SK-N-MC (cell line): ENCODE measurements around the gene NEURL1.

Experiments used
- DNase-seq: peaks from one replicate; pipeline ENCODE4 v3.0.0-alpha.2; 2011; ENCODE audit warnings: low read depth, low spot score
- H3K27ac ChIP-seq: fragments of 200-600 bp; sonication (generic); 2 replicates; pipeline ENCODE4 v1.5.1; 2016; ENCODE audit warnings: mixed run types
- H3K36me3 ChIP-seq: fragments of 200-600 bp; sonication (generic); 2 replicates; pipeline ENCODE4 v1.6.1; 2017; ENCODE audit warnings: antibody characterized with exemption, low read length, mixed read lengths; ENCODE audit not compliant: insufficient read depth
- H3K4me3 ChIP-seq: fragments of 200-600 bp; sonication (generic); 2 replicates; pipeline ENCODE4 v1.5.1; 2016
- H3K9ac ChIP-seq: fragments of 200-600 bp; sonication (generic); 2 replicates; pipeline ENCODE4 v1.8.0; 2017; ENCODE audit warnings: mixed run types, mixed read lengths; ENCODE audit not compliant: insufficient read length
- H3K9me3 ChIP-seq: fragments of 200-600 bp; sonication (generic); 2 replicates; pipeline ENCODE4 v1.6.1; 2017; ENCODE audit warnings: low read depth, mild to moderate bottlenecking, antibody characterized with exemption, low read length, moderate library complexity, mixed read lengths
- EZH2 ChIP-seq: fragments of 200-600 bp; sonication (generic); IDR thresholded peaks from one replicate; pipeline ENCODE4 v1.6.1; 2017; ENCODE audit warnings: antibody characterized with exemption
- FOXP2 ChIP-seq: optimal IDR thresholded peaks from 2 replicates; pipeline ENCODE3; 2011; ENCODE audit warnings: mild to moderate bottlenecking, moderate library complexity; ENCODE audit not compliant: insufficient read depth; ENCODE audit errors: extremely low read length, control extremely low read depth
- POLR2AphosphoS5 ChIP-seq: IDR thresholded peaks from 2 replicates; pipeline ENCODE4 v1.6.1; 2012; ENCODE audit warnings: mild to moderate bottlenecking, low read depth, low read length, borderline replicate concordance

The NEURL1 gene

DNA sequence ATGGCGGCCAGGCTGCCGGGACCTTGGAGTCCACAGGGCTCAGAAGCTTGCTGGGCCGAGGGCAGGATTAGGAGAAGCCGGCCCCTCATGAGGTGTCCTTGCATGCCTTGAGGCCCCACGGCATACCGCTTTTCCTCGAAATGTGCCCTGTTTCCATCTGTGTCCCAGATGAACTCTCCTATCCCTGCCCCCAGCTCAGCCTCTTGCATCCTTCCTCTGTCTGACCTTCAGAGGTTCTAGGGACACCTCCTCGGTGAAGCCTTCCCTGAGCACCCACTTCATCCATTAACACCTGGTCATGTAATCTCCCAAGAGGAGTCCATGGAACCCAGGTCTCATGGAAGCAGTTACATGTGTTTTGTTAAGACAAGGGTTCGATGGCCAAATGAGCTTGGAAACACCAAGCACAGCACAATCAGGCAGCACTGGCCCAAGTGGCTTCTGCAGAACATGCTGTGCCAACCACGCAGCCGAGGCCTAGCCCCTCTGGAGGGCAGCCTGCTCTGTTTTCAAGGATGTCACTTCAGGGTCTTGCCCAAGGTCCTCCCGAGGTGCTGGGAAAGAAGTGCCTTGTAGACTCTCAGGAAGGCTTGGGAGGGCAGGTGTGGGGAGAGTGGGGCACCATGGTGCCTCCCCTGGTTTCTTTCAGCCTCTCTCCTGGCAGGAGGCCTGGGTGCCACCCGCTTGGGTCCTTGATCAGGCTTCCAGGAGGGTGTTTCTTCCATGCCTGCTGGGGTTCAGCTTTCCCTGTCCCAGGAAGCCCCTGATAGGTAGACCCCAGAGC, 124.3 kb downstream of the NEURL1 start:
- H3K27ac ChIP-seq, result no peak overlapping the region
- H3K36me3 ChIP-seq, result no peaks in the 10 kb centered on the region; the same call in 1 of the 2 replicates
- TF ChIP-seq POLR2AphosphoS5 (no peak), EZH2 (no peak), FOXP2 (no peak)

GRCh38 chr10:103618575-103619423, 125.3 kb downstream of the NEURL1 start:
- no peak overlapping the region for H3K4me3 ChIP-seq
- H3K36me3 ChIP-seq, result no peaks in the 10 kb centered on the region; the same call in 1 of the 2 replicates
- no peak overlapping the region for H3K27ac ChIP-seq
- no peak overlapping the region for H3K9ac ChIP-seq
- no peaks in the 10 kb centered on the region for H3K9me3 ChIP-seq
- no peak for DNase-seq
- TF ChIP-seq POLR2AphosphoS5, result no peak

More for the DNA sequence above, 124.3 kb downstream of the NEURL1 start:
- no peak for DNase-seq
- H3K4me3 ChIP-seq, result no peak overlapping the region
- no peaks in the 10 kb centered on the region for H3K9me3 ChIP-seq
- H3K9ac ChIP-seq, result no peak overlapping the region

- no peaks in the 10 kb centered on the region; the same call in 1 of the 2 replicates for H3K36me3 ChIP-seq
- DNase-seq, result no peak
- no peak overlapping the region for H3K27ac ChIP-seq
- H3K4me3 ChIP-seq, result no peak overlapping the region
- TF ChIP-seq FOXP2 (no peak), EZH2 (no peak), POLR2AphosphoS5 (no peak)
- no peak overlapping the region for H3K9ac ChIP-seq
- H3K9me3 ChIP-seq, result no peaks in the 10 kb centered on the region
These were observed 126.2 kb downstream of the NEURL1 start for GRCh38 chr10:103619424-103620351.

DNA sequence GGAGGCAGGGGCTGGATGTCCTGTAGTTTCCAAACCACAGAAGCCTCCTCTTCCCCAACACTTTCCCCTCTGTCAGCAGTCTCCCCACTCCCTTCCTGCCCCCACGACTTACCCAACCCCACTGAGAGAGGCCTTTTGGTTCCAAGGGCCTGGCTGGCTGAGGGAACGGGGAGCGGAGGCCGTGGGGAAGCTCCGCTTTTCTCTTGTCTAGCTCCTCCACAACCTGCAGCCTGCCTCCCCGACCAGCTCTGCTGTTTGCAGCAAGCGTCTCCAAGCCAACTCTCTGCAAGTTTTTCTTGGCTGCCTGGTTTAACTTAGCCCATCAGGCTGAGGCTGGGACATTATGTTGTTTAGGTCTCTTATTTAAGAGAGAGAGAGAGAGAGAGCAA, 126.8 kb downstream of the NEURL1 start:
- TF ChIP-seq POLR2AphosphoS5 (no peak), EZH2 (no peak), FOXP2 (no peak)
- H3K36me3 ChIP-seq, result no peaks in the 10 kb centered on the region; the same call in 1 of the 2 replicates
- no peak for DNase-seq
- H3K27ac ChIP-seq, result no peak overlapping the region
- no peak overlapping the region for H3K9ac ChIP-seq
- no peaks in the 10 kb centered on the region for H3K9me3 ChIP-seq
- no peak overlapping the region for H3K4me3 ChIP-seq

GRCh38 chr10:103620891-103621782, 127.6 kb downstream of the NEURL1 start:
- H3K9me3 ChIP-seq, result no peaks in the 10 kb centered on the region
- no peak overlapping the region for H3K9ac ChIP-seq
- H3K27ac ChIP-seq, result no peak overlapping the region
- no peak overlapping the region for H3K4me3 ChIP-seq
- no peak for TF ChIP-seq EZH2
- no peak for TF ChIP-seq POLR2AphosphoS5
- TF ChIP-seq FOXP2, result no peak
- H3K36me3 ChIP-seq, result no peaks in the 10 kb centered on the region; the same call in 1 of the 2 replicates
- DNase-seq, result no peak

- H3K36me3 ChIP-seq, result no peaks in the 10 kb centered on the region; the same call in 1 of the 2 replicates
These were observed 128.2 kb downstream of the NEURL1 start for GRCh38 chr10:103621783-103622125.

GRCh38 chr10:103622286-103622685, 128.8 kb downstream of the NEURL1 start:
- no peak overlapping the region for H3K9ac ChIP-seq
- H3K9me3 ChIP-seq, result no peaks in the 10 kb centered on the region
- H3K36me3 ChIP-seq, result no peaks in the 10 kb centered on the region; the same call in 1 of the 2 replicates
- no peak for DNase-seq
- TF ChIP-seq POLR2AphosphoS5 (no peak), FOXP2 (no peak), EZH2 (no peak)
- H3K4me3 ChIP-seq, result no peak overlapping the region
- H3K27ac ChIP-seq, result no peak overlapping the region

More at GRCh38 chr10:103621783-103622125, 128.2 kb downstream of the NEURL1 start:
- Histone ChIP-seq H3K27ac (no peak overlapping the region), H3K4me3 (no peak overlapping the region), H3K9me3 (no peaks in the 10 kb centered on the region), H3K9ac (no peak overlapping the region)
- DNase-seq, result no peak
- TF ChIP-seq EZH2 (no peak), FOXP2 (no peak), POLR2AphosphoS5 (no peak)
